Right atrium auricular region (tissue), 2 donors: Measurements from ENCODE around the gene FRAS1. TPM values are rescaled to one million over a fixed set of nuclear protein-coding genes. Genes with fewer than 3 reads are reported as not detected.
"Not testable (repeated sequence)": the region's sequence is repeated elsewhere in the genome, so short reads cannot be mapped to it uniquely, and the experiment has no call there.

Experiments used
- DNase-seq: peaks from one replicate; pipeline ENCODE4 v3.0.0-alpha.2; 2019; ENCODE audit warnings: low spot score
- H3K27ac ChIP-seq, 2 donors: fragments of 200-600 bp; sonication (generic); 1 replicate in 1 of 2; 2 replicates in 1 of 2; pipeline ENCODE4 v1.5.1; 2016 to 2019
- H3K27me3 ChIP-seq, 2 donors: fragments of 200-600 bp; sonication (generic); one replicate each; pipeline versions ENCODE4 v1.5.1 to v1.6.0; 2017 to 2019
- H3K36me3 ChIP-seq: fragments of 200-600 bp; sonication (generic); one replicate; pipeline ENCODE4 v1.5.1; 2016
- H3K4me1 ChIP-seq, 2 donors: fragments of 200-600 bp; sonication (generic); one replicate each; pipeline versions ENCODE4 v1.5.1 to v1.6.0; 2017 to 2019
- H3K4me3 ChIP-seq, 2 donors: fragments of 200-600 bp; sonication (generic); 1 replicate in 1 of 2; 2 replicates in 1 of 2; pipeline ENCODE4 v1.5.1; 2017 to 2019; ENCODE audit warnings: mild to moderate bottlenecking in 1 of 2, moderate library complexity in 1 of 2
- H3K9me3 ChIP-seq, 2 donors: fragments of 200-600 bp; sonication (generic); one replicate each; pipeline ENCODE4 v1.5.1; 2019
- CTCF ChIP-seq, 2 donors: fragments of 200-600 bp; sonication (generic); IDR thresholded peaks; one replicate each; pipeline ENCODE4 v1.5.1; 2019; ENCODE audit warnings: antibody characterized with exemption in 2 of 2
- total RNA-seq, 2 donors: library from RNA; depleted of rRNA; stranded (reverse); fragments of >200 nt; gene quantifications; one replicate each; pipeline ENCODE4 v1.1.0, GENCODE V29; 2016

Gene FRAS1
- total RNA-seq, 2 donors from 2014 or later: 5.8 to 12.9 TPM

GRCh38 chr4:78482281-78482680, 425.2 kb downstream of the FRAS1 start:
- Histone ChIP-seq H3K4me1 (no peaks in the 10 kb centered on the region), H3K9me3 (no peaks in the 10 kb centered on the region), H3K36me3 (no peaks in the 10 kb centered on the region), H3K27me3 (no peaks in the 10 kb centered on the region), H3K27ac (no peak overlapping the region), H3K4me3 (no peak overlapping the region)
- no peak for DNase-seq
- TF ChIP-seq CTCF (IDR thresholded peaks at IDR 0.05): no peak

- no peaks in the 10 kb centered on the region for H3K27me3 ChIP-seq
- no peak for DNase-seq
- no peak overlapping the region for H3K4me3 ChIP-seq
- H3K9me3 ChIP-seq: no peaks in the 10 kb centered on the region
- TF ChIP-seq CTCF (IDR thresholded peaks at IDR 0.05): no peak
- no peak overlapping the region for H3K27ac ChIP-seq
- no peaks in the 10 kb centered on the region for H3K36me3 ChIP-seq
- H3K4me1 ChIP-seq: no peaks in the 10 kb centered on the region
Measured at GRCh38 chr4:78483811-78484210, 426.7 kb downstream of the FRAS1 start.

- no peak overlapping the region for H3K27ac ChIP-seq
- no peaks in the 10 kb centered on the region for H3K36me3 ChIP-seq
- H3K27me3 ChIP-seq: no peaks in the 10 kb centered on the region
- no peak for DNase-seq
- no peaks in the 10 kb centered on the region for H3K9me3 ChIP-seq
- no peak for TF ChIP-seq CTCF (IDR thresholded peaks at IDR 0.05)
- H3K4me3 ChIP-seq: no peak overlapping the region
- no peaks in the 10 kb centered on the region for H3K4me1 ChIP-seq
Measured at GRCh38 chr4:78484574-78484973, 427.5 kb downstream of the FRAS1 start.

- Histone ChIP-seq H3K36me3 (no peaks in the 10 kb centered on the region), H3K27me3 (no peaks in the 10 kb centered on the region), H3K4me3 (no peak overlapping the region), H3K27ac (no peak overlapping the region), H3K4me1 (no peaks in the 10 kb centered on the region), H3K9me3 (no peaks in the 10 kb centered on the region)
- no peak for TF ChIP-seq CTCF (IDR thresholded peaks at IDR 0.05)
- DNase-seq: no peak
Measured at GRCh38 chr4:78493731-78494130, 436.6 kb downstream of the FRAS1 start.

GRCh38 chr4:78496021-78496643, 439.0 kb downstream of the FRAS1 start:
- Histone ChIP-seq H3K4me1 (no peaks in the 10 kb centered on the region), H3K27me3 (no peaks in the 10 kb centered on the region), H3K36me3 (no peaks in the 10 kb centered on the region), H3K27ac (no peak overlapping the region), H3K9me3 (no peaks in the 10 kb centered on the region), H3K4me3 (no peak overlapping the region)
- no peak for DNase-seq
- TF ChIP-seq CTCF (IDR thresholded peaks at IDR 0.05): no peak

- H3K4me1 ChIP-seq, H3K36me3 ChIP-seq, H3K4me3 ChIP-seq, DNase-seq, H3K27ac ChIP-seq, H3K27me3 ChIP-seq, H3K9me3 ChIP-seq: not testable (repeated sequence)
Measured at GRCh38 chr4:78506260-78506659, 449.1 kb downstream of the FRAS1 start.
